Ascending aorta (tissue), 2 donors: ENCODE results near the gene JPT2. TPM values are rescaled to one million over a fixed set of nuclear protein-coding genes. Genes with fewer than 3 reads are reported as not detected.
"Not testable (repeated sequence)": the region's sequence is repeated elsewhere in the genome, so short reads cannot be mapped to it uniquely, and the experiment has no call there.

Experiments used
- DNase-seq, 2 donors: peaks; one replicate each; pipeline ENCODE4 v3.0.0-alpha.2; 2019; ENCODE audit warnings: low spot score in 2 of 2
- H3K27ac ChIP-seq, 2 donors: fragments of 200-600 bp; sonication (generic); one replicate each; pipeline ENCODE4 v1.5.1; 2016 to 2017; ENCODE audit warnings: mild to moderate bottlenecking in 1 of 2
- H3K27me3 ChIP-seq: fragments of 200-600 bp; sonication (generic); one replicate; pipeline ENCODE4 v1.5.1; 2017
- H3K36me3 ChIP-seq, 2 donors: fragments of 200-600 bp; sonication (generic); one replicate each; pipeline ENCODE4 v1.5.1; 2016
- H3K4me1 ChIP-seq, 2 donors: fragments of 200-600 bp; sonication (generic); one replicate each; pipeline ENCODE4 v1.5.1; 2016 to 2017; ENCODE audit warnings: mild to moderate bottlenecking in 1 of 2
- H3K4me3 ChIP-seq, 2 donors: fragments of 200-600 bp; sonication (generic); one replicate each; pipeline ENCODE4 v1.5.1; 2016 to 2017; ENCODE audit warnings: mild to moderate bottlenecking in 1 of 2
- H3K9me3 ChIP-seq, 2 donors: fragments of 200-600 bp; sonication (generic); one replicate each; pipeline ENCODE4 v1.5.1; 2016
- intact Hi-C: fragments of 100-400 bp; cut with DNase I; formaldehyde crosslinking; loops from one replicate; pipeline ENCODE4 v1.15.1; 2023
- total RNA-seq: library from RNA; depleted of rRNA; stranded (reverse); fragments of >200 nt; gene quantifications from one replicate; pipeline ENCODE4 v1.1.0, GENCODE V29; 2016
- TF ChIP-seq, protein P1 (sequence below), 3 experiments: fragments of 200-600 bp in 2 of 3; fragments of 450-650 bp in 1 of 3; sonication (generic) in 2 of 3; IDR thresholded peaks; one replicate each; pipeline ENCODE4 v1.5.1; 2016 to 2019; ENCODE audit warnings: antibody characterized with exemption in 3 of 3, mild to moderate bottlenecking in 1 of 3, moderate library complexity in 1 of 3

JPT2 gene
- total RNA-seq, 1 donor from 2014 or later = 18.3 TPM

DNA sequence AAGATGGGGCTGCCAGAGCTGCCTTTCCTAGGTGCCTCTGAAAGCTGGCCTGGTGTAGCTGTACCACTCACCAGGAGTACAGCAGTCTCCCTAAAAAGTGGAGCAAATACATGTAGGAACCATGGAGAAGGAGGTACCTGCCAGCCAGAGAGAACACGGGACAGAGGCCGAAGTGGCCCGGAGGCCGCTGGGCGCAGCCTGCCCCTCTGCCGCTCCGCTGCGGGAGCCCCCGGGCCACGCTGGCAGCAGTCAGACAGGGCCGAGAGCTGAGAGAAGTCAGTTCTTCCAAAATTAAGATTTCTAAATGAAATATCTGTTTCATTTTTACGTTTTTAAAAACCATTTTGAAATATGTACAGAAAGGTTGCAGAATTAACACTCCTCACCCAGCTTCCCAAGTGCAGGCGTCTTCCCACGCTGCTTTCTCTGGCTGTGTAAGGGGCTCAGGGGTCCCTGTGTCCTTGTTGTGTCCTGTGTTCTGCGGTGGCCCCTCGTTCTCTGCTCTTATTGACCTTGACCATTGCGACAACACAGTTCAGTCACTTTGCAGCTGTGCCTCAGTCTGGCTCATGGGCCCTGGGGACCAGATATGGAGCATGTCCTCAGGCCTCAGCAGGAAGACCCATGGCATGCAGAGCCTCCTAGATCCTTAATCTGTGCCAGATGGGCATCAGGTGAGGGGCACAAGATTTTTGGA, 32.9 kb downstream of the JPT2 start:
- H3K9me3 ChIP-seq = no peaks in the 10 kb centered on the region
- no peak for DNase-seq
- intact Hi-C loops = no loop called here
- H3K4me1 ChIP-seq = peaks cover 0 to 18% of the 10 kb centered on the region in 2 donors
- H3K36me3 ChIP-seq = no peaks in the 10 kb centered on the region
- no peak overlapping the region for H3K4me3 ChIP-seq
- TF ChIP-seq, protein P1, sequence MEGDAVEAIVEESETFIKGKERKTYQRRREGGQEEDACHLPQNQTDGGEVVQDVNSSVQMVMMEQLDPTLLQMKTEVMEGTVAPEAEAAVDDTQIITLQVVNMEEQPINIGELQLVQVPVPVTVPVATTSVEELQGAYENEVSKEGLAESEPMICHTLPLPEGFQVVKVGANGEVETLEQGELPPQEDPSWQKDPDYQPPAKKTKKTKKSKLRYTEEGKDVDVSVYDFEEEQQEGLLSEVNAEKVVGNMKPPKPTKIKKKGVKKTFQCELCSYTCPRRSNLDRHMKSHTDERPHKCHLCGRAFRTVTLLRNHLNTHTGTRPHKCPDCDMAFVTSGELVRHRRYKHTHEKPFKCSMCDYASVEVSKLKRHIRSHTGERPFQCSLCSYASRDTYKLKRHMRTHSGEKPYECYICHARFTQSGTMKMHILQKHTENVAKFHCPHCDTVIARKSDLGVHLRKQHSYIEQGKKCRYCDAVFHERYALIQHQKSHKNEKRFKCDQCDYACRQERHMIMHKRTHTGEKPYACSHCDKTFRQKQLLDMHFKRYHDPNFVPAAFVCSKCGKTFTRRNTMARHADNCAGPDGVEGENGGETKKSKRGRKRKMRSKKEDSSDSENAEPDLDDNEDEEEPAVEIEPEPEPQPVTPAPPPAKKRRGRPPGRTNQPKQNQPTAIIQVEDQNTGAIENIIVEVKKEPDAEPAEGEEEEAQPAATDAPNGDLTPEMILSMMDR (IDR thresholded peaks at IDR 0.05) = no peak
- H3K27ac ChIP-seq = no peak overlapping the region
- no peaks in the 10 kb centered on the region for H3K27me3 ChIP-seq

DNA sequence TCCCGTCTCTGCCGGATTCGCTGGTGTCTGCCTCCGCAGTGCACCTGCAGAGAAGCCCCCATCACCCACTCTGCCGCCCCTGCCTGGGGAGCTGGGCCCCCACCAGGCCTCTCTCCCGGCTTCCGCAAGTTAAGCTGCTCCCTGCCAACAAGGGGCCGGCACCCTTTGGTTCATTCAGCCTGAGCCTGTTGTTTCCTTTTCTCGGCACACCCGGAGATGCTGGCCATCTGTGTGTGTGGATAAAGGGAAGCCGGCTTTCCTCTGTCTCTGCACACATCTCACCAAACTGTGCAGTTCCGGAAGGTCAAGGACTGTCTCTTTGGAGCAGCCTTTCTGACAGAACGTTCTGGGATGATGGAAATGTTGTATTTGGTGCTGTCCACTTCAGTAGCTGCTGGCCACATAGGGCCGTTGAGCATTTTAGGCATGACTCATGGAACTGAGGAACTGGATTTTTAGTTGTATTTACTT, 34.7 kb downstream of the JPT2 start:
- no peak for DNase-seq
- intact Hi-C loops = no loop called here
- Histone ChIP-seq H3K9me3 (no peaks in the 10 kb centered on the region), H3K4me1 (peaks cover 0 to 8% of the 10 kb centered on the region in 2 donors), H3K27me3 (no peaks in the 10 kb centered on the region), H3K4me3 (no peak overlapping the region), H3K27ac (no peak overlapping the region), H3K36me3 (no peaks in the 10 kb centered on the region)
- TF ChIP-seq, protein P1 (IDR thresholded peaks at IDR 0.05) = no peak

DNA sequence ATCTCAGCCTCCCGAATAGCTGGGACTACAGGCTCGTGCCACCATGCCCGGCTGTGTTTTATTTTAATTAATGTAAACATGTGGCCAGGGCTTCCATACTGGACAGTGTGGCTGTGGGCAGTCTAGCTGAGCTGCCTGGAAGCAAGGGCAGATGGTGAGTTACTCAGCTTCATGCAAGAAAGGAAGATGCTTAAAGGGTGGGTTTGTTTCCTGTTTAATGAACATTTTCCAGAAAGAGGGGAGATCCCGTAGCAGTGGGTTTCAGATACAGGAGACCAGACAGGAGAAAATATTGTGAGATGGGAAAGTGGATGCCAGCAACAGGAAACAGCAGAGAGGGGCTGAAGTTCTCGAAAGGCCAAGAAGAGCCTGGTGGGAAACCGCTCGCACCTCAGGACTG, 35.3 kb downstream of the JPT2 start:
- H3K4me3 ChIP-seq = no peak overlapping the region
- no peaks in the 10 kb centered on the region for H3K36me3 ChIP-seq
- H3K27ac ChIP-seq = no peak overlapping the region
- no peak for DNase-seq
- H3K9me3 ChIP-seq = no peaks in the 10 kb centered on the region
- intact Hi-C loops = no loop called here
- peaks cover 0 to 2% of the 10 kb centered on the region in 2 donors for H3K4me1 ChIP-seq
- no peaks in the 10 kb centered on the region for H3K27me3 ChIP-seq
- TF ChIP-seq, protein P1 (IDR thresholded peaks at IDR 0.05) = no peak

DNA sequence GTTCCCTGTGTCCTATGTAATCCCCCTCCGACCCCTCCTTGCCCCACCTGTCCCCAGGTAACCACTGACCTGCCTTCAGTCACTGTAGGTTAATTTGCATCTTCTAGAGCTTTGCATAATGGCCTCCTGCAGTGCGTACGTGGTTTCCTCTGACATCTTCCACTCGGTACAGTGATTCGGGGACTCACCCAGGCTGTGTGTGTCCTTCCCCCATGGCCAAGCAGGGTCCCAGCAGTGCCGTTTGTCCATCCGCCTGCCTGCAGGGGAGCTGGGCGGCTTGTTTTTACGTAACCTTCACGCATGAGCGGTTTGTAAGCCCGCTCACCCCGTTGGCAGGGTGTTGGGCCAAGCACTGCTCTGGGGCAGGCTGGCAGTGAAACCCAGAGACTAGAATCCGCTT, 35.9 kb downstream of the JPT2 start:
- Histone ChIP-seq H3K36me3 (no peaks in the 10 kb centered on the region), H3K27me3 (no peaks in the 10 kb centered on the region), H3K4me3 (no peak overlapping the region), H3K27ac (no peak overlapping the region), H3K9me3 (no peaks in the 10 kb centered on the region), H3K4me1 (no peaks in the 10 kb centered on the region)
- DNase-seq = no peak
- intact Hi-C loops = no loop called here
- TF ChIP-seq, protein P1 (IDR thresholded peaks at IDR 0.05) = no peak

DNA sequence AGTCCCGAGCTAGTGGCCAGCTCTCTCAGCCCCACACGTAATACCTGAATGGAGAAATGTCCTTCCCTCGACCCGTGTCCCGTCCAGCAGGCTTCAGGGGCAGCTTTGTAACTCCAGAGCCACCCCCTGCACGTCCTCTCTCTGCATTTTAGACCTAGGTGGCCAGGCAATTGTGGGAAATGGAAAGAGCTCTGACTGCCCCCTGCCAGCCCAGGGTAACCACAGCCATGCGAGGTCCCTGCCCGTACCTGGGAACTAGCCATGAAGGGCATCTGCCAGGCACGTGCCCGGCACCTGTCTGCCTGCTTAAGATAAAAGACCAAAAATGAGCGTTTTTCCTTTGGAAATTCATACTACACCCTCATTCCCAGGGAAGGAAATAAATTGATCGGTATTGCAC, 37.1 kb downstream of the JPT2 start:
- TF ChIP-seq, protein P1 (IDR thresholded peaks at IDR 0.05) = no peak
- Histone ChIP-seq H3K36me3 (no peaks in the 10 kb centered on the region), H3K27me3 (no peaks in the 10 kb centered on the region), H3K9me3 (no peaks in the 10 kb centered on the region), H3K4me1 (no peaks in the 10 kb centered on the region), H3K27ac (no peak overlapping the region), H3K4me3 (no peak overlapping the region)
- intact Hi-C loops = no loop called here
- DNase-seq = no peak

DNA sequence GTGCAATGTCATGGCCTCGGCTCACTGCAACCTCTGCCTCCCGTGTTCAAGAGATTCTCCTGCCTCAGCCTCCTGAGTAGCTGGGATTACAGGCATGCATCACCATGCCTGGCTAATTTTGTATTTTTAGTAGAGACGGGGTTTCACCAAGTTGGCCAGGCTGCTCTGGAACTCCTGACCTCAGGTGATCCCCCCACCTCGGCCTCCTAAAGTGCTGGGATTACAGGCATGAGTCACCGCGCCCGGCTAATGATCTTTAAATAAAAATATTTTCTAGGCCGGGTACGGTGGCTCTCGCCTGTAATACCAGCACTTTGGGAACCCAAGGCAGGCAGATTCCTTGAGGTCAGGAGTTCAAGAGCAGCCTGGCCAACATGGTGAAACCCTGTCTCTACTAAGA, 40.2 kb downstream of the JPT2 start:
- intact Hi-C loops = not testable (repeated sequence)

DNA sequence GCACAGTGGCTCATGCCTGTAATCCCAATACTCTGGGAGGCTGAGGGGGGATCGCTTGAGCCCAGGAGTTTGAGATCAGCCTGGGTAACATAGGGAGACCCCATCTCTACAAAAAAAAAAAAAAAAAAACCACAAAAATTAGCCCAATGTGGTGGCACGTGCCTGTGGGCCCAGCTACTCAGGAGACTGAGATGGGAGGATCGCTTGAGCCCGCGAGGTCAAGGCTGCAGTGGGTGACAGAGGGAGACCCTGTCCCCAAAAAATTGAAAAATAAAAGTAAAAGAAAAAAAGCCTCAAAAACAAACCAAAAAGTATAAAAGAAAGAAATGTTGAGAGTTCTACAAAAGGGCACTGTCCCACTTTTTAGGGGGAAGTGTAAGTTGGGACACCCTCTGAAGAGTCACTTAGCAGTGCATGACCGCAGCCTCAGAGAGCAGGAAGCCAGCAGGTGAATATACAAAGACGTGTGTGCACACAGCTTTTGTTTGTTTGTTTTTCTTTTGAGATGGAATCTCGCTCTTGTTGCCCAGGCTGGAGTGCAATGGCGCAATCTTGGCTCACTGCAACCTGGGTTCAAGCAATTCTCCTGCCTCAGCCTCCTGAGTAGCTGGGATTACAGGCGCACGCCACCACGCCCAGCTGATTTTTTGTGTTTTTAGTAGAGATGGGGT, 41.6 kb downstream of the JPT2 start:
- H3K9me3 ChIP-seq, H3K4me3 ChIP-seq, H3K36me3 ChIP-seq, H3K27ac ChIP-seq, intact Hi-C loops, DNase-seq, H3K27me3 ChIP-seq: not testable (repeated sequence)
- peaks cover 5 to 16% of the 10 kb centered on the region in 2 donors for H3K4me1 ChIP-seq

More for the DNA sequence above, 40.2 kb downstream of the JPT2 start:
- H3K27ac ChIP-seq, H3K4me3 ChIP-seq, H3K36me3 ChIP-seq, DNase-seq, H3K27me3 ChIP-seq, H3K9me3 ChIP-seq: not testable (repeated sequence)
- H3K4me1 ChIP-seq = peaks cover 5 to 15% of the 10 kb centered on the region in 2 donors
